ENCODE measurements around the gene KMO.
A peak's percentile ranks its signal among the peaks of the same experiment; 100 is the strongest.

The KMO gene

GRCh38 chr1:241603731-241604245, 71.6 kb downstream of the KMO start:
- TF ChIP-seq POLR2A (IDR thresholded peaks at IDR 0.05; ENCODE audit: extremely low read depth, insufficient read length) (no peak), CTCF (IDR thresholded peaks at IDR 0.05; ENCODE audit: low read depth, low read length) (no peak), MYC (IDR thresholded peaks at IDR 0.05; ENCODE audit: low read depth, low read length) (no peak)
- TF ChIP-seq, protein P1, sequence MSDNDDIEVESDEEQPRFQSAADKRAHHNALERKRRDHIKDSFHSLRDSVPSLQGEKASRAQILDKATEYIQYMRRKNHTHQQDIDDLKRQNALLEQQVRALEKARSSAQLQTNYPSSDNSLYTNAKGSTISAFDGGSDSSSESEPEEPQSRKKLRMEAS (IDR thresholded peaks at IDR 0.05; ENCODE audit: low read depth, low read length) = no peak
- no peak for DNase-seq (ENCODE audit: low read depth)
- H3K4me3 ChIP-seq (ENCODE audit: low read depth, low read length) = no peak overlapping the region

DNA sequence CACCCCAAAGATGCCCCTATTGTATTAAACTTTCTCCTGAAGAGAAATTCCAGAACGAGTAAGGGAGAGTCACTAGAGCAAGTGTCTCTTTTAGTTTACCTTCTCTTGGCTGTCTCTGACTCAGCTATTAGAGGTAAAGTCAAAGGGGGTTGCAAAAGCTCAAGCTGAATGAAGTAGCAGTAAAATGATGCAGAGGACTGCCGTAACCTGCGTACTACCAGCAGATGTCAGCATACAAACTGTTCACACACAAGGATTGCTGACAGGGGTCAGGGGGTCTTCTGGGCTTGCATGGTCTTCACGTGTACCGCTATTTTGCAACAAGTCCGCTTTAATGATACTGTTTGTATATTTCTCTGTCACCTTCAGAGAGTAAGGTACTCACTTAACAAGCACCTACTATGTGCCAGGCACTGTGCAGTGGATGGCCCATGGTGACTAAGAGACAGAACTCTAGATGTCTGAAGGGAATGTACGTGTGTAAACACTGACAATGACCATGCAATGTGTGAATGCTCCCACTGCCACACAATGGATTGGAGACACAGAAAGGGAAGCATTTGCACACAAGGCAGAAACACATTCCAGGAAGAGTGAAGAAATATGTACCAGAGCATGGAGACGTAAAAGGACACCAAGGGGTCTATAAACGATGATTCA, 73.1 kb downstream of the KMO start:
- DNase-seq (ENCODE audit: low read depth) = peak; percentile 43
- TF ChIP-seq, protein P1 (IDR thresholded peaks at IDR 0.05; ENCODE audit: low read depth, low read length) = no peak
- peak; percentile 36 for TF ChIP-seq CTCF (IDR thresholded peaks at IDR 0.05; ENCODE audit: low read depth, low read length)
- no peak overlapping the region for H3K4me3 ChIP-seq (ENCODE audit: low read depth, low read length)

GRCh38 chr1:241606544-241606943, 74.4 kb downstream of the KMO start:
- DNase-seq (ENCODE audit: low read depth) = no peak
- H3K4me3 ChIP-seq (ENCODE audit: low read depth, low read length) = no peak overlapping the region
- TF ChIP-seq, protein P1 (IDR thresholded peaks at IDR 0.05; ENCODE audit: low read depth, low read length) = no peak
- TF ChIP-seq MYC (IDR thresholded peaks at IDR 0.05; ENCODE audit: low read depth, low read length) (no peak), CTCF (IDR thresholded peaks at IDR 0.05; ENCODE audit: low read depth, low read length) (no peak), POLR2A (IDR thresholded peaks at IDR 0.05; ENCODE audit: extremely low read depth, insufficient read length) (no peak)

GRCh38 chr1:241607497-241607896, 75.3 kb downstream of the KMO start:
- no peak overlapping the region for H3K4me3 ChIP-seq (ENCODE audit: low read depth, low read length)
- TF ChIP-seq, protein P1 (IDR thresholded peaks at IDR 0.05; ENCODE audit: low read depth, low read length) = no peak
- TF ChIP-seq MYC (IDR thresholded peaks at IDR 0.05; ENCODE audit: low read depth, low read length) = no peak
- TF ChIP-seq POLR2A (IDR thresholded peaks at IDR 0.05; ENCODE audit: extremely low read depth, insufficient read length) = no peak
- no peak for TF ChIP-seq CTCF (IDR thresholded peaks at IDR 0.05; ENCODE audit: low read depth, low read length)
- DNase-seq (ENCODE audit: low read depth) = no peak

DNA sequence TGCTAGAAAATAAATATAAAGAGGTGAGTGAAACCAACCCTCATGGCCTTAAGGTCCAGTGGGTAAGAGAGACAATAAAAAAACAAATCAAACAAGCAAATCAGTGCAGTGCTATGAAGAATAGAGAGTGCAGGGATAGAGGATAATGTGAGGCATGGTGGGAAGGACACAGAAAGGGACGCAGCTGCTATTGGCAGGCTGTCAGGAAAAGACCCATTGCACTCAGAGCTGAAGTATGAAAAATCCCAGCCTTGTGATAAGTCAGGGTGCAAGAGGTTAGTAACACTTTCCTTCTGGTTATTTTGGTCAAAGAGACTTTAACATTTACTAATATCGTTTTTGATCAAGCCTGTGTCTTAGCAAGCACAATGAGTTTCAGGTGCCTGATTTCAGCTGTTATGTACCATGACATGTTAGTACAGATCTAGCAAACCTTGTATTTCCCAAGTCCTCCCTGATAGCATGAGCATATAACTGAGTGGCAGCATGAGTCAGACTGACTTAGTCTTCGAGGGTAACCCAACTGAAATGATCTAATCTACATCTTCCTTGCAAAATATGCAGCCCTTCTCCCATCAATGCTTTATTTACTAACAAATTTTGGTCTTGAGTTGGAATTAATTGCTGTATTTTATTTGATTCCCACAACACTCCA, 76.3 kb downstream of the KMO start:
- DNase-seq (ENCODE audit: low read depth) = peak; percentile 15
- TF ChIP-seq, protein P1 (IDR thresholded peaks at IDR 0.05; ENCODE audit: low read depth, low read length) = no peak
- TF ChIP-seq CTCF (IDR thresholded peaks at IDR 0.05; ENCODE audit: low read depth, low read length) (no peak), MYC (IDR thresholded peaks at IDR 0.05; ENCODE audit: low read depth, low read length) (no peak), POLR2A (IDR thresholded peaks at IDR 0.05; ENCODE audit: extremely low read depth, insufficient read length) (no peak)

More for the DNA sequence above, 76.3 kb downstream of the KMO start:
- H3K4me3 ChIP-seq (ENCODE audit: low read depth, low read length) = no peak overlapping the region

Measured in NB4 (cell line).